H7 (cell line): ENCODE data around the gene BCO1. TPM values are rescaled to one million over a fixed set of nuclear protein-coding genes. Genes with fewer than 3 reads are reported as not detected.
A peak's percentile ranks its signal among the peaks of the same experiment; 100 is the strongest.

Source experiments
- DNase-seq: peaks from one replicate; pipeline ENCODE4 v3.0.0; 2012
- H3K27me3 ChIP-seq: 2 replicates; pipeline ENCODE4 v1.6.0; 2011; ENCODE audit warnings: mild to moderate bottlenecking, low read length; ENCODE audit not compliant: control insufficient read depth, insufficient read depth
- H3K36me3 ChIP-seq: replicated peaks from 2 replicates; pipeline ENCODE4 v1.5.1; 2011; ENCODE audit warnings: low read length; ENCODE audit not compliant: control insufficient read depth, insufficient read depth
- H3K4me3 ChIP-seq: 2 replicates; pipeline ENCODE4 v1.5.1; 2011; ENCODE audit warnings: low read depth, mild to moderate bottlenecking, control low read depth, low read length, moderate library complexity; ENCODE audit not compliant: insufficient read depth
- total RNA-seq: library from RNA; depleted of rRNA; stranded (reverse); fragments of >200 nt; shearing (Covaris generic); gene quantifications from 2 replicates; pipeline ENCODE4 v1.2.3, GENCODE V29; 2014

The BCO1 gene
- total RNA-seq, 1 experiment from 2014 or later, result 0.10 TPM

GRCh38 chr16:81313701-81314602, 75.5 kb downstream of the BCO1 start:
- Histone ChIP-seq H3K27me3 (peaks cover 5% of the 10 kb centered on the region; the same call in 1 of the 2 replicates), H3K36me3 (no peaks in the 10 kb centered on the region; the same call in 1 of the 2 replicates), H3K4me3 (peak overlapping the region; percentile 87)
- peak; percentile 41 for DNase-seq

GRCh38 chr16:81314603-81315270, 76.2 kb downstream of the BCO1 start, which contains the start of gene GAN:
TSS of gene GAN (plus strand) at chr16:81314962. CDS start at chr16:81315114, 152 bp downstream.
- DNase-seq, result peak; percentile 94
- H3K27me3 ChIP-seq, result peaks cover 5% of the 10 kb centered on the region; the same call in 1 of the 2 replicates
- no peaks in the 10 kb centered on the region; the same call in 1 of the 2 replicates for H3K36me3 ChIP-seq
- peak within 1 kb of the TSS; percentile 87 for H3K4me3 ChIP-seq

- peak; percentile 75 for DNase-seq
- no peaks in the 10 kb centered on the region; the same call in 1 of the 2 replicates for H3K36me3 ChIP-seq
Observed at GRCh38 chr16:81315271-81316175, 77.0 kb downstream of the BCO1 start.

GRCh38 chr16:81316176-81316496, 77.6 kb downstream of the BCO1 start:
- H3K4me3 ChIP-seq, result peak overlapping the region; percentile 87
- H3K27me3 ChIP-seq, result peaks cover 5% of the 10 kb centered on the region; the same call in 1 of the 2 replicates
- no peak for DNase-seq
- H3K36me3 ChIP-seq, result no peaks in the 10 kb centered on the region; the same call in 1 of the 2 replicates

More at GRCh38 chr16:81315271-81316175, 77.0 kb downstream of the BCO1 start:
- H3K27me3 ChIP-seq, result peaks cover 5% of the 10 kb centered on the region; the same call in 1 of the 2 replicates
- peak overlapping the region; percentile 87 for H3K4me3 ChIP-seq

- Histone ChIP-seq H3K4me3 (no peak overlapping the region), H3K36me3 (no peaks in the 10 kb centered on the region), H3K27me3 (peaks cover 5% of the 10 kb centered on the region; the same call in 1 of the 2 replicates)
- DNase-seq, result peak; percentile 27
Observed at GRCh38 chr16:81318711-81319110, 80.2 kb downstream of the BCO1 start.

GRCh38 chr16:81319221-81319912, 80.9 kb downstream of the BCO1 start:
- DNase-seq, result no peak

GRCh38 chr16:81321039-81321438, 82.5 kb downstream of the BCO1 start:
- Histone ChIP-seq H3K27me3 (0 out of 2 replicates have a peak, but pooled peaks cover under 1% of the 10 kb centered on the region), H3K36me3 (no peaks in the 10 kb centered on the region; the same call in 1 of the 2 replicates), H3K4me3 (no peak overlapping the region)
- no peak for DNase-seq

More at GRCh38 chr16:81319221-81319912, 80.9 kb downstream of the BCO1 start:
- no peaks in the 10 kb centered on the region for H3K36me3 ChIP-seq
- peaks cover 5% of the 10 kb centered on the region; the same call in 1 of the 2 replicates for H3K27me3 ChIP-seq
- H3K4me3 ChIP-seq, result no peak overlapping the region

GRCh38 chr16:81321536-81321935, 83.0 kb downstream of the BCO1 start:
- no peaks in the 10 kb centered on the region for H3K27me3 ChIP-seq
- DNase-seq, result no peak
- no peaks in the 10 kb centered on the region; the same call in 1 of the 2 replicates for H3K36me3 ChIP-seq
- no peak overlapping the region for H3K4me3 ChIP-seq

GRCh38 chr16:81324808-81325207, 86.3 kb downstream of the BCO1 start:
- H3K36me3 ChIP-seq, result no peaks in the 10 kb centered on the region; the same call in 1 of the 2 replicates
- H3K27me3 ChIP-seq, result no peaks in the 10 kb centered on the region
- H3K4me3 ChIP-seq, result no peak overlapping the region
- no peak for DNase-seq

GRCh38 chr16:81327011-81327410, 88.5 kb downstream of the BCO1 start:
- Histone ChIP-seq H3K27me3 (no peaks in the 10 kb centered on the region), H3K4me3 (no peak overlapping the region), H3K36me3 (no peaks in the 10 kb centered on the region; the same call in 1 of the 2 replicates)
- no peak for DNase-seq

- Histone ChIP-seq H3K27me3 (no peaks in the 10 kb centered on the region), H3K36me3 (no peaks in the 10 kb centered on the region; the same call in 1 of the 2 replicates), H3K4me3 (no peak overlapping the region)
- DNase-seq, result no peak
Observed at GRCh38 chr16:81327447-81328196, 89.1 kb downstream of the BCO1 start.

- H3K4me3 ChIP-seq, result no peak overlapping the region
Observed at GRCh38 chr16:81329947-81330346, 91.5 kb downstream of the BCO1 start.

GRCh38 chr16:81333356-81333755, 94.9 kb downstream of the BCO1 start:
- Histone ChIP-seq H3K27me3 (no peaks in the 10 kb centered on the region), H3K36me3 (no peaks in the 10 kb centered on the region), H3K4me3 (no peak overlapping the region)
- no peak for DNase-seq

More at GRCh38 chr16:81329947-81330346, 91.5 kb downstream of the BCO1 start:
- H3K36me3 ChIP-seq, result no peaks in the 10 kb centered on the region; the same call in 1 of the 2 replicates
- H3K27me3 ChIP-seq, result no peaks in the 10 kb centered on the region
- no peak for DNase-seq
